GM19438 (cell line): ENCODE measurements around the gene SENP6.

Experiments
- ATAC-seq: cut with Tn5 transposase; IDR thresholded peaks from one replicate; pipeline ENCODE4 v1.9.1; 2021; ENCODE audit warnings: low read depth; ENCODE audit not compliant: unreplicated experiment

SENP6 gene

DNA sequence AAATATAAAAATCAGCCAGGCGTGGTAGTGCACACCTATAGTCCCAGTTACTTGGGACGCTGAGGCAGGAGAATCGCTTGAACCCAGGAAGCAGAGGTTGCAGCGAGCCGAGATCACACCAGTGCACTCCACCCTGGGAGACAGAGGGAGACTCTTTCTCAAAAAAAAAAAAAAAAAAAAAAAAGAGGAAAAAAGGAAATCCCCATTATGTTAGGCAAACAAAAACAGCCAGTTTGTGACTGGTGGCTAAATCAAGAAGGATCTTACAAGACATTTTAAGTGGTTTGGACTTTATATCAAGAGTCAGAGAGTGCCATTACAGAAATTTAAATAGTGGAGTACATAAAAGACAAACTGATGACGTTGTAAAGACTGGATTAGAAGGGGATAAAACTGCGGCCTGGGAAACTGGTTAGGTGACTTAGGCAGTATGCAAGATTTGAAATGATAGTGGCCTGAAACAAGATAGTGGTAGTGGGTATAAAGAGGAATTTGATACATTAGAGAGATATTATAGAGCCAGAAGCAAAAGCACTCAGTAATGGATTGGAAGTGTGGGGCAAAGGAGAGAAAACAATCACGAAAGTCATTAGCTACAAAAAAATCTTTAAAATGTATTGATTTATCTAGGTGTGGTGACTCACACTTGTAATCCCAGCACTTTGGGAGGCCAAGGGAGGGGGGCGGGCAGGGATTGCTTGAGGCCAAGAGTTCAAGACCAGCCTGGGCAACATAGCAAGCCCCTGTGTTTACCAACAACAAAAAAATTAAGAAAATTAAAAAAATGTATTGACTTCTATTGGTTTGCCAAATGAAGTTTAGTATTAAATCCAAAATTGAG lies 145.7 kb downstream of the SENP6 start:
- no peak for ATAC-seq

DNA sequence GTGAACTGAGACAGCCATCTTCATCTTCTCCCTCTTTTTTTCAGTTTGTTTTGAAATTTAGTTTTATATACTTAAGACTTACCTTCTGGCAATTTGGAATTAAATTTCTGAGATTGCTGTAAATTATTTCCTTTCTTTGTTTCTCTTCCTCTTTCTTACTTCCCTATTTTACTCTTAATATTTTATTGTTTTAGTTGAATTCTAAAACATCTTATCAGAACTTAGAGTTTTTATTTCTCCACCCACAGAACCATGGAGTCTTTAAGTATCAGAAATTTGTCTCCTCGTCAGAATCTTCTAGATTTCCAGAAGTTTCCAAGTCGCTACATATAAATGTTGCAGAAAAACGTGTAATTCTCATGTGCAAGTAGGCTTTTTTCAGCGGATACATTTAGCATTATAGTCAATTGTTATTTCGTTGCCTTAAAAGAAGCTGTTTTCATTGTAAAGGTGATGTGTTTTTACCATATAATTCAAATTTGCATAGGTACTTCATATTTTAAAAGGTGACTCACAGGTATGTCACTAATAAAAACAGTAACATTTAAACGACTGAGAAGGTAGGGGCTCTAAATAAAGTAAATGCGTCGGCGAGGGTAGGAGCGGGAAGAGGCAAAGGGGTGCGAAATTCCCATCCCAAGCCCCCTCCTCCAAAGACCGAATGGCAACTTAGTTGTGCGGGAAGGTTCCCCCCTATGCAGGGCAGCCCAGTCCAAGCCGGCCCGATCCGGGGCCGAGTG lies 146.5 kb downstream of the SENP6 start:
- no peak for ATAC-seq

DNA sequence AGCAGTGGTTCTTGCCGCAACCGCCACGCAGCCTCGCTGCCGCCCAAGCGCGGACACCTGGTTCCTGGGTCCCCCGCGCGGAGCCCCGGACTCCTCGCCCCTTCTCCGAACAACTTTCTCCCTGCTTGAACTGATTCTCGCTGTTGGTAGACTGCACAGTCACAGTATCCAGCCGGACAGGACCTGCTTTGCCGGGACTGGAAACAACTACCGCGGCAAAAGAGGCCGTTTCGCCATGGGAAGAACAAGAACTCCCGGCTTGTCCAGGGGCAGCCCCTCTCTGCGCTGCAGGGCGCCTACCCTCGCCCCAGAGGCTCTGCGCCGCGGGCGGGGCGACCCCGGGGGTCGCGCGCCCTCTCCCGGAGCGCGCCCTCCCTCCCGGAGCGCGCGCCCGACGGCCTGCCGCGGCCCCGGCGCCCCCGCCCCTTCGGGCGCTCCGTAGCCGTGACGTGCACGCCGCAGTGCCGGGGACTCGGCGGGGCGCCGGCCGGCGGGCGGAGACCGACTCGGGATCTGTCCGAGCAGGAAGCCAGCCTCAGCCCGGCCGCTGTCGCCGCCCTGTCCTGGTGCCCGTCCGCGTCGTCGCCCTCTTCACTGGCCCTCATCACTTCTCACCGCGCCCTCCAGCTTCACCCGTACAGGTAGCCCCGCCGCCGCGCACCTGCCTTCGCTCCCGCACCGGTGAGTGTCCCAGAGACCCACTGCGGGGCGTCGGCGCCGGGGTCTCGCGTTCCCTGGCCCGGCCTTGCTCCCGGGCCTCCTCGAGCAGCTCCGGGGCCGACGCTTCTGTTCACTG lies 147.3 kb downstream of the SENP6 start, which contains the start of gene MYO6:
TSS of gene MYO6 (plus strand) at position 497 of the 796 bp plus-strand sequence. CDS start 68,309 bp downstream, outside the sequence.
- peak; percentile 62 for ATAC-seq

GRCh38 chr6:75751443-75751842 lies 149.8 kb downstream of the SENP6 start:
- ATAC-seq, result no peak

GRCh38 chr6:75752365-75752764 lies 150.7 kb downstream of the SENP6 start:
- no peak for ATAC-seq

GRCh38 chr6:75755704-75756103 lies 154.0 kb downstream of the SENP6 start:
- ATAC-seq, result no peak

DNA sequence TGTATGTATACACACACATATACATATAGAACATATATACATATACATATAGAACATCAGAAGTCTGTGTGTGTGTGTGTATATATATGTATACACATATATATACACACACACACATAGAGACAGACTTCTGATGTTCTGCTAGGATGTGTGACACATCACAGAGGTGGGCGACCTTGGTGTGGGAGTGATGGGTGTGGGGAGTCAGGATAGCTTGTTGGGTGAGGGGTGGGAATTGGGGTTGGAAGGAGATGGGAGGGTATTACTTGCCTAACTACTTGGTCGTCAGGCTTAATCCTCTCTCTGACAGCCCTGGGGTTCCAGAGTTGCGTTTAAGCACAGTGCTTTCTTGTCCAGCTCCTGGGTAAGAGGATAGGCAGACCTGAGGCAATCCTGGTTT lies 155.6 kb downstream of the SENP6 start:
- ATAC-seq, result no peak

DNA sequence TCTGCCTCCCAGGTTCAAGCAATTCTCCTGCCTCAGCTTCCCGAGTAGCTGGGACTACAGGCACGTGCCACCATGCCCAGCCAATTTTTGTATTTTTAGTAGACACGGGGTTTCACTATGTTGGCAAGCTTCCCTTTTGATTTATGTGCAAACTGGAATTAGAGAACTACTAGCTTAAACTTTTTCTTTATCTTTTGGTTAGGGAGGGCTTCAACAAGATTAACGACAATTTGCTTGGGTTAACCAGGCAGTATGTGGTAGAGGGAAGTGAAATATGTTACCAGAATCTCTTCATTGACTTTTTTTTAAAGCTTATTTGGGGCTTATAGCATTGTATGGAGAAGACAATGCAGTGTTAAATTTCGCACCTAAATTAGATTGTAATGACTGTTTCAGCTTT lies 156.4 kb downstream of the SENP6 start:
- ATAC-seq, result no peak

DNA sequence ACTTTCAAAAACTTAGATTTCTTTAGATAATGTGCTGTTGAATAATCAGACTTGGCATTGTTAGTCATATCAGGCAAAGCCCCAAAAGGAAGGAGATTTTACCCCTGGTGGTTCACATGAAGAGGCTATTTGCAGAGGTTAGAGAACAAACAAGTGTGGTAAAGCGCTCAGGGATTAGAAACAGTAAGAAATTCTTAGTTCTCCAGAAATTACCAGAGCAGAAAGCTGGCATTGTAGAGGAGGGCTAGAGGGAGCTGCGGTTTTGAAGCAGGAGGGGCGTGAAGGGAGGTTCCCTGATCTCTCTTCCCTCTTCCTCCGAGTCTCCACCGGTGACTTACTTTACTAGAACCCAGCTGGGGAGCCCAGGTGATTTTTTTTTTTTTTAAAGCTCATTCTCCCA lies 157.5 kb downstream of the SENP6 start:
- ATAC-seq, result peak; percentile 45

DNA sequence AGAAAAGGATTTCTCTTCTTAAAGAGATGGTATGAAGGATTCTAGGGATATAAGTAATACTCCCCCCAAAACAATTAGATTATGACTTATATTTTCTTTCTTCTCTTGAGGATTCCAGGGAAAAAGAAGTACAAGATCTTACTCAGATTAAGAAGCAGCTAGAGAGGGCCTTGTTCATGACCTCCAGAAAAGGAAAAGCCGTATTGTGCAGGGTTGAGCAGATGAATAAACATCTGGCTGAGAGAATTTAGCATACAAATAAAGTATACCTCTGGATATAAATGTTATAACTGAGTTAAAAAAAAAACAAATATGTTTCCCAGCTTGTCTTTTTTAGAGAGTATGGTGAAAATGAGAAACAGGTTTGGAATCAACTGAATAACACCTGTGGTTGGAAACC lies 158.6 kb downstream of the SENP6 start:
- ATAC-seq, result no peak

- no peak for ATAC-seq
Measured at GRCh38 chr6:75761489-75761888, 159.8 kb downstream of the SENP6 start.

DNA sequence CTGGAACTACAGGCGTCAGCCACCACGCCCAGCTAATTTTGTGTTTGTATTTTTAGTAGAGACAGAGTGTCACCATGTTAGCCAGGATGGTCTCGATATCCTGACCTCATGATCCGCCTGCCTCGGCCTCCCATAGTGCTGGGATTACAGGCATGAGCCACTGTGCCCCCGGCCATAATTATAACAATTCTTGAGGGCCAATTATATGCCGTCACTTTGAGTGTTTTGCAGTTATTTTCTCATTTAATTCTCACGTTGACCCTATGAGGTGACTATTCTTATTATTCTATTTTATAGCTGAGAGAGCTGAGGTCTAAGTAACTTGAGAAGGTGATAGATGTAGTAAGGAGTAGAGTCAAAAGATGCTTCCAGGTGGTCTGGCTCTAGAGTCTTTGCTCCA lies 160.4 kb downstream of the SENP6 start:
- ATAC-seq, result no peak

DNA sequence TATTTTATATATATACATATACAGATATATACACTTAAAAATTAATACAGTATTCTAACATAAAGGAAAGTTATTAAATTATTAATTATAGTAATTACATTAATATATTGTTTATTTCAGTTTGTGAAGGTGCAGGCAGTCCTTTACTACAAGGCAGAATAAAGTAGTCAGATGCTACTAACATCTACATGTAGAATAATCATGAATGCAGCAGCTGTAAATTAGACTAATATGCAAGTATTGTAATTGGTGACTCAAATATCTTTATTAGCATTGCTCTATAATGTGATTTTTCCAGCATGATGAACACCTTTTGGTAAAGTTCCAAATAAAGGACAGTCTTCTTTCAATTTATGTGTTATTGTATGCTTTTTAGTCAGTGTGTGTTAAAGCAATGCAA lies 164.7 kb downstream of the SENP6 start:
- ATAC-seq, result no peak
